Sciatic nerve (tissue), 2 donors: ENCODE data around the gene TRIM47. TPM values are rescaled to one million over a fixed set of nuclear protein-coding genes. Genes with fewer than 3 reads are reported as not detected.

Source experiments
- ATAC-seq: fragments of 200-7000 bp; cut with Tn5 transposase; one replicate; pipeline ENCODE4 v1.9.1; 2020; ENCODE audit warnings: mild to moderate bottlenecking, moderate library complexity
- DNase-seq: peaks from one replicate; pipeline ENCODE4 v3.0.0-alpha.2; 2020; ENCODE audit warnings: low spot score
- intact Hi-C: fragments of 100-400 bp; cut with DNase I; formaldehyde crosslinking; loops from one replicate; pipeline ENCODE4 v1.14.2; 2022
- total RNA-seq: library from RNA; stranded (reverse); fragmentation: NEBNext Ultra II Directional; extraction: Animal tissue kit (Norgen Biotek cat#: 25700); gene quantifications from one replicate; pipeline ENCODE4 v1.2.1, GENCODE V29; 2021
- donor health status: DM: no; HTN: no; CAD: no.
- donor health status: DM: no; HTN: no; CAD: no.

TRIM47 gene
- total RNA-seq, 1 donor from 2014 or later = 50.7 TPM

DNA sequence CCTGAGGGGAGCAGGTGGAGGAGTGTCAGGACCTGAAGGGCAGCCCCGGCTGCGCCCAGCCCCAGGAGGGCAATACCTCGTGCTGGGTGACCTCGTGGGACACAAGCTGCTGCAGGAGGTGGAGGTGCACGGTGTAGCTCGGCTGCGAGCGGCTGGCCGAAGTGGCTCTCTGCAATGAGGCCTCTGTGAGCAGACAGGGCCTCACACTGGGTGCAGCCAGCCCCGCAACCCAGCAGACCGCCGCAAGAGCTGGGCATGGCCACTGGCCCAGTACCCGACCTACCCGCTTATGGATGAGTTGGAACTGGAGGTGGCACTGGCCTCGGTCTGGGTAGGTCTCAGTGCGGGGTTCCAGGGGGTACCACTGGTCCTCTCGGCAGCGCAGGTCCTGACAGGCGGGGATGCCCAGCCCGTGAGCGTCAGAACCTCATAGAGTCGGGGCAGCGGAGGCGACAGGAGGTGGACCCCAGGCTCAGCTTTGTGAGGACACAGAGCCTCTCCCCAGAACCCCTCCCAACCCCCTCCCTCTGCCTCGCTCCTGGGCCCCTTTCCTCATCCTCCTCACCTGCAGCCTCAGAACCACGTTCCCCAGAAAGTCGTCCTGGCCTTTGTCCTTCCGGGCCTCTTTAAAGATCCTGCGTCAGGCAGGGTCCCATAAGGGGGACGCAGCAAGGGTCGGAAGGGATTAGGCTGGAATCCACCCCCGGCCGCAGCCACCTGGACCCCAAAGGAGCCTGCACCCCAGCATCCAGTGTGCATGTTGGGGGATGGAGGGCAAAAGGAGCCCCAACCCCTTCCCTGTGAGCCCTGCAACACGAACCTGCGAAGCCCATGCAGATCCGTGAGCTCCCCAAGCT, 38.2 kb downstream of the TRIM47 start:
- DNase-seq (no peak), ATAC-seq (no peak)
- intact Hi-C loops = no loop called here

DNA sequence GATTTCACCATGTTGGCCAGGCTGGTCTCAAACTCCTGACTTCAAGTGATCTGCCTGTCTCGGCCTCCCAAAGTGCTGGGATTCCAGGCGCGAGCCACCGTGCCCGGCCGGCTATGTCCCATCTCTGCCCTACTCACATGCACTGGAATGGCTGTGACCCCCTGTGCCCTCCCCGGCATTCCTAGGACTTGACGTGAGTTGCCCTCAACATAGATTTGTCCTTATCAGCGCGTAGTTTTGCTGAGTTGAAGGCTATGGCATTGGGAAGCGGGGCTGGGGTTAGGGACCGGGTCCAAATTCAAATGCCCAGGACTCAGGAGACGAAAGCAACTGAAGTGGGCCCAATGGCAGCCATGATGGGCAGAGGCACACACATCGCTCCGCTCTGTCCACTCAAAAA, 40.0 kb downstream of the TRIM47 start:
- DNase-seq = no peak
- intact Hi-C loops = no loop called here
- ATAC-seq = no peak

DNA sequence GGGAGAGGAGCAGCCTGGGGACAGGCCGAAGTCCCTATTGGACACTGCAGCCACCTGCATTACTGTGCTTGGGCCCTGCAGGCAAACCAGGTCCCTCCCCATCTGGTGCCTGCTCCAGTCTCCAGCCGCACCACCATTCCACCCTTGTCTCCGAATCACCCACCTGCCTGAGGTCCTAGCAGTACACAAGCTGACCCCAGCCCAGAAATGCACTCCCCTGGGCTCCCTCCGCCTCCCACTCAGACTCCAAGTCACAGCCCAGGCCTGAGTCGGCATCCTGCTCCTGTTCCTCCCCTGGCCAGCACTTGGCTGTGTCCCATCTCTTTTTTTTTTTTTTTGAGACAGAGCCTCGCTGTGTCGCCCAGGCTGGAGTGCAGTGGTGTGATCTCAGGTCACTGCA, 40.5 kb downstream of the TRIM47 start:
- no peak for ATAC-seq

DNA sequence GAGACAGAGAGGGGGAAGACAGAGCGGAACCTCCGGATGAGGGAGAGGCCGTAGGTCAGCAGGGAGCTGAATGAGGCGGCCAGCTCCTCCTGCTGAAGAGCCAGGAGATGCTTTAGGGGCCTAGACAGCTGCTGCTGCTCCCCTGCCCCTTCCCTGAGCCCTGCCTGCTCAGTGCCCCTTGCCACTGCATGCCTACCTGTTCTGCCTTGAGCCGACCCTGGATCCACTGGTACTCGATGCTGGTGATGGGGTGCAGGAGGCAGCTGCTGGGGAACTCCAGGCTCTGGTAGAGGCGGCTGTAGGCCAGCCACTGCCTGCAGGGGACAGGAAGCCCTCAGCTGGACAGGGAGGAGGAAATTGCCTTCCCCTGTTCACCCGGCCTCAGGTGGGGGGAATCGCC, 41.8 kb downstream of the TRIM47 start:
- intact Hi-C loops = no loop called here
- ATAC-seq = no peak

More for the DNA sequence above, 40.5 kb downstream of the TRIM47 start:
- DNase-seq = no peak
- intact Hi-C loops = no loop called here

DNA sequence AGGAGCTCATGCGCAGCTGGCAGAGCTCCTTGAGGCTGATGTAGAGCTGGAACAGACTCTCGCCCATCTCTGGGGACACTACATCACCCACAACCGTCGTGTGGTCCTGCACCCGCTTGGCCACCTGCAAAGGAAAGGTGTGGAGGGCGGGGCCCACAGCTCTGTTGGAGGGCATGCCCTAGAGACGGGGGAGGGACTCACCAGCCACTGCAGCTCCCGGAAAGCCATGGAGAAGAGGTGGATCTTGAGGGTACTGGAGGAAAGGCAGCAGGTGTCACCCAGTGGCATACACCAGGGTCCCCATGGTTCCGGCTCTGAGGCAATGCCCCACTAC, 42.8 kb downstream of the TRIM47 start:
- DNase-seq = no peak
- no peak for ATAC-seq
- intact Hi-C loops = no loop called here

More for the DNA sequence above, 41.8 kb downstream of the TRIM47 start:
- no peak for DNase-seq

DNA sequence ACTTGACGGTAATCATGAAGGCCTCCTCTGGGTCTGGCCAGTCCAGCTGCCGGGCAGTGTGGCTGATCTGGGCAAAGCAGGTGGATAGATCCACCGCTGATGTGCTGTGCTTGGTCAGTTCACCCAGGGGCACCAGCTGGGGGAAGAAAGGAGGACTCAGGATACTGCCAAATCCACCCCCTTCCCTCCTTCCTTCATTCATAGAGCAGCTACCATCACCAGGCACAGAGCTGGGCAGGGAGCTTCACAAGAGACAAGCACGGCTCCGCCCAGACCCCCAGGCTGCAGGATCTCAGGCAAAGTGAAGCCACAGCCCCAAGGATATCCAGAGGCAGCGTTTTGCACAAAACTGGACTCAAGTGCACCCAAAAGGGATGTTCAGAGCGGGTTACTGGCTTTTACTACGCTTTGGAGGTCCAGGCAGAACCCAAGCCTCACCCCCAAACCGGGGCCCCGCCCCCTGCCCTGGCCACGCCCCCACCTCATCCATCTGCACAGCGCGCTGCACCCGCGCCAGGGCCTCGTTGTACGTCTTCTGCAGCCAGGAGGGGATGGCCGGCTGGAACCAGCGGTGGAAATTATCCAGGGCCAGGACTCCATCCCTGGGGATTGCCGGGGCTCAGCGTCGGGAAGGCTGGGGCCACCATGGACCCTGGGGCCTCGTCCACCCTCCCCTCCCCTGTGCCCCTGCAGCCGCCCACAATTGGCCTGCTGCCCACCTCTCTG, 43.3 kb downstream of the TRIM47 start:
- intact Hi-C loops = no loop called here
- ATAC-seq (no peak), DNase-seq (no peak)

DNA sequence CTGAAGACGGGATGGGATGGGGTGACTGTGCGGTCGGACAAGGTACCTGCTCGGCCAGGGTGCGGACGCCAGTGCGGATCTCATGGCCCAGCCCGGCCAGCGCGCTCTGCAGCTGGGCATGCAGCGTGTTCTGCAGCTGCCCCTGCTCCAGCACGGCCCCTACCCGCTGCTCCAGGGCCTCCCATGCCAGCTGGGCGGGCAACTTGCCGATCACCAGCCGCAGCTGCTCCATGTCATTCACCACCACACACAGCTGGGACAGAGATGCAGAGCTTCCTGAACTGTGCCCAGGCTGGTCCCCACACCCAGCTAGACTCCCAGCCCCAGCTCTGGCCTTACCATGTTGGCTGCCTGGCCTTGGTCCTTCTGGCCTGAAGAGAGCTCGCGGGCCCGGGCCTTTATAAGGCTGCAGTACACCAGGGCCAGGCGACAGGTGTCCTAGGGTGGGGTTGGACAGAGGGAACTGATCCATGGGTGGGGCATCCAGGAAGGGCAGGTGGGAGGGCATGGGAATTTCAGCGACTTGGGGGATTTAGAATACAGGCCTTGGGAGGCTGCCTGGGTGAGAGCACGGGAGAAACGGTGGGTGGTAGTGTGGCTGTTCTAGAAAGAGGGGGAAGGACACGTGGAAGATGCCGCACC, 44.0 kb downstream of the TRIM47 start:
- intact Hi-C loops = no loop called here
- no peak for DNase-seq
- ATAC-seq = no peak

DNA sequence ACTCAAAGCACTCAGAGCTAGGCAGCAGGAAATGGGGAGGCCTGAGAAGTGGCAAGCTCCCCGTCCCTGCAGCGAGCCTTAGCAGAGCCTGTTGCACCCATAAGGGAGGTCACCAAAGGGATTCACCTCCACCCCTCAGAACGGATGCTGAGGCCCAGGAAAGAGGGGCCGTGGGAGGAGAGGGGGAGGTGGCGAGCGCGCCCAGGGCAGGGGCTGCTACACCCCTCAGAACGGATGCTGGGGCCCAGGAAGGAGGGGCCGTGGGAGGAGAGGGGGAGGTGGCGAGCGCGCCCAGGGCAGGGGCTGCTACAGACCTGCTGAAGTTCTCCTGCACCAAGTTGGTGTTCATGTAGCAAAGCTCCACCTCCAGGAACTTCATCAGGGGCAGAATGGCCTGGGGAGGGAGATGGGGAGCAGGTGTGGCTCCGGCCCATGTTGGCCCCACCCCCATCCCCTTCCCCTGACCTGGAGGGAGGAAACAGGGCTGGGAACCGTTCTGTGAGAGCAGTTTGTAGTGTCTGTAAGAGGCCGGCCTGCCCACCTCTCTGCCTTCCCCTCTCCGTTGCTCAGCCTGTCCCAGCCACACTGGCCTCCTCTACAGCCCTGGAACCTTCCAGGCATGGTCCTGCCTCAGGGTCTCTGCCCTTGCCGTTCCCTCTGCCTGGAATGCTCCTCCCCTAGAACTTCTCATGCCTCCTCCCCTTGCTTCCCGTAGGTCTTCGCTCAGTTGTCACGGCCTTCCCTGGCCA, 45.6 kb downstream of the TRIM47 start:
- intact Hi-C loops = no loop called here
- ATAC-seq = no peak

DNA sequence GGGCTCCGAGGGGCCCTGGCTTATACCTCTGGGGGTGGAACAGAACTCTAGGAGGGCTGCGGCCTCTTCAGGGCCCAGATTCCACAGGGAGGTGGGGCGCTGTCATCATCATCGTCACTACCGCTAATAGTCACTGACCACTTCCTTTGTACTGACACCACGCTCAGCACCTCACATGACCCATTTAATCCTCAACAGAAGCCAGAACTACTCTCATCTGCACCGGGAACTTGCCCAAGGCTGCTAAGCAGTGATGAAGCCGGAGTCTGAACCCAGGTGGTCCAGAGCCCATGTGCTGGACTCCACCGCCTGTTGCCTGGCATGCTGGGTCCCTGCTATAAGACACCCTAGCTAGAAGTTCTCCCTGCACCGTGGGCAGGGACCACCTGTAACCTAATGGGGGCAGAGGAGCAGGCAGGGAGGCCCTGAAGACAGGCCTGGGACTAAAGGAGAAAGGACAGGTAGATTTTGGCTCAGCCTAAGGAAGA, 46.2 kb downstream of the TRIM47 start:
- intact Hi-C loops = no loop called here
- DNase-seq = no peak

More for the DNA sequence above, 45.6 kb downstream of the TRIM47 start:
- no peak for DNase-seq

DNA sequence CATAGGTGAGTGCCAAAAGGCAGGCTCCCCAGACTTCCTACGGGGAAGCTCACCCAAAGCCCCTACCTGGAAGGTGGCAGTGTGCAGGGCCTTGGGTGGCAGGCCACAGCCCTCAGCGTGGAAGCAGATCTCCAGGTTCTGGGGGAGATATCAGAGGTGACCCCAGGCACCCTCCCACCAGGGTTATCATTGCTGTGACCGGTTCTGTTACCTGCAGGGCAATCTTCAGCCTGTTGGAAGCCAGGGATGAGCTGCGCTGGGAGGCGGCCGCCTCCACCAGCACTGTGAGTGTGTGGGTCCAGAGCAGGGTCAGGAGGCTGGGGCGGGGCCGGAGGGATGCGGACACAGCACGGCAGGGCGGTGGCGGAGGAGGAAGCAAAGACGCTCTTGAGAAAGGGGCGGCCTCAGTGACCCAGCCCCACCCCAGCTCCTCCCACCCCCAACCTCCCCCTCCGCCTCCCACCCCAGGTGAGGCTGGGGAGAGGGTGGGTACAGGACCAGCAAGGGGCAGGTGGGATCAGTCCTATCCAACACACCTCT, 47.3 kb downstream of the TRIM47 start:
- intact Hi-C loops = no loop called here
- ATAC-seq (no peak), DNase-seq (no peak)

More for the DNA sequence above, 46.2 kb downstream of the TRIM47 start:
- peak; percentile 65 for ATAC-seq

DNA sequence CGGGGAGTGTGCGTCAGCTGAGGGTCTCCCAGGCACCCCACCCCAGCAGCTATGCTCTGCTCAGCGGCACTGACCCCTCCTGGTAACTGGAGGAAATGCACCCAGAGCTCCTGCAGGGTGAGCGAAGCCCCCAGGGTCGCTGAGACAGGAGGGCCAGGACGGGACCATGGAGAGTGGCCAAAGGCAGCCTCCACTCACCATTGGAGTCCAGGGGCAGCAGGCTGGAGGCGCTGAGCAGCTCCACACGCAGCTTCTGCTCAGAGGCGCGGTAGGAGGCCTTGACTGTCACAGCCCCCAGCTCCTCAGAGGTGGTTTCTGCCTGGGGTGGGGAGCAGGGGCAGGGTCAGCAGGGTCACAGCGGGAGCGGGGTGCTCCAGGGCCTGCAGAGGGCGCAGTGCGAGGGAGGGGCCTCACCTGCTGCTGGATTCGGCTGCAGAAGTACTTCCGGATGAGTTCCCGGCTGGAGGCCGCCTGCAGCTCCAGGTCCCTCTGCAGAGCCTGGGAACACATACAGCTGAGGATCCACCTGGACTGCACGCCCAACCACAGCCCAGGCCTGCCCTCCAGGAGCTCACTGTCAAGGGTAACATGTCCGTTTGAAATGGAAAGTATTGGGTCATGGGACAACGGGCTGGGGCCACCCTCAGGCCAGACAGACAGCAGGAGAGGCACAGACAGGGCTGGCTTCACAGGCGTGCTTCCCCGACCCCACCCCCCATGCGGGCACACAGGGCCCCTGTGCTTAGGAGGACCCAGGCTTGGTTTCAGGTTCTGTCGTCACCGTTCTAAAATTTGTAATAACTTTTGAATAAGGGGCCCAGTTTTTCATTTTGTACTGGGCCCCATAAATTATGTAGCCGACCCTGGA, 48.0 kb downstream of the TRIM47 start:
- ATAC-seq (no peak), DNase-seq (no peak)
- intact Hi-C loops = no loop called here

DNA sequence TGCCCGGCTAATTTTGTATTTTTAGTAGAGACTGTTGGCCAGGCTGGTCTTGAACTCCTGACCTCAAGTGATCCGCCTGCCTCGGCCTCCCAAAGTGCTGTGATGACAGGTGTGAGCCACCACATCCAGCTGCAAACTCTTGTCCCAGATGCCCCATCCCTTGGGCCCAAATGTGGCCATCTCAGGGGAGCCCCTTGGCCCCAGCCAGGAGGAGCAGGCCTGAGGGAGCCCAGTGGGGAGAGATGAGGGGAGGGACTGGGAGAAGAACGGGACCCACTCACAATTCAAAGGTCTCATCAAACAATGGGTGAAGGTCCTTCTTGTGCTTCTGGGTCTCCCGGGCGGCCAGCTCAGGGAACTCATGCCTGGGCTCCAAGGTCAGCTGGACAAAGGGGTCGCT, 48.6 kb downstream of the TRIM47 start:
- ATAC-seq = no peak
- intact Hi-C loops = no loop called here
- no peak for DNase-seq

DNA sequence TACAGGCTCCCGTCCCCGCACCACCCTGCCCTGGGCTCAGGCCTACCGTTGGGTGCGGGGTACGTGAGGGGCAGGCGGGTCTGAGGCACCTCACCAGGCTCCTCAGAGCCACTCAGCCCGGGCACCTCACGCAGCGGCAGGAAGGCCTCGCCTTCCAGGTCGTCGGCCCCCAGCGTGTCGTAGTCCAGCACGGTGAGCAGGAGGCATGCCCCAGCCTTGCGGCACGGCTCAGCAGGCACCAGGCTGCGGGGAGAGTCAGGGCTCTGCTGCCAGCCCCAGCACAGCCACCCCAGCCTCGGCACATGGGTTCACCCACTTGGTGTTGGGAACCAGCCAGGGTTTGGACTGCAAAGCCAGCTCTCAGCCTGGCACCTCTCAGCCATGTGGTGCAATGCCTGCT, 49.6 kb downstream of the TRIM47 start:
- ATAC-seq (no peak), DNase-seq (no peak)
- intact Hi-C loops = no loop called here

DNA sequence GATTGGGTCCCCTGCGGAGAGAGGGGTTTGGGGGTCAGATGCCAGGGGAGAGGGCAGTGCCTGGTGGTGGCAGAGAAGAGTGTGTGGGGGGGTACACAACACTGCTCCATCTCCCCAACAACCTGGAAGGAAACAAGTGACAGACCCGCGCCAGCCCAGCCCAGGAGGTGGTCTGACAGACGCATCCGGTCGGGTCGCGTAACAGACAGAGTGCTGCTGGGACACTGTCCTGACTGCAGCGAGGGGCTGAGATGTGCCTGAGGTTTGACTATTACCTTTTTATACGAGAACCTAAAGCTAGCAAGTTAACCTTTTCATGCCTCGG, 50.3 kb downstream of the TRIM47 start:
- DNase-seq = no peak
- no peak for ATAC-seq
- intact Hi-C loops = no loop called here

DNA sequence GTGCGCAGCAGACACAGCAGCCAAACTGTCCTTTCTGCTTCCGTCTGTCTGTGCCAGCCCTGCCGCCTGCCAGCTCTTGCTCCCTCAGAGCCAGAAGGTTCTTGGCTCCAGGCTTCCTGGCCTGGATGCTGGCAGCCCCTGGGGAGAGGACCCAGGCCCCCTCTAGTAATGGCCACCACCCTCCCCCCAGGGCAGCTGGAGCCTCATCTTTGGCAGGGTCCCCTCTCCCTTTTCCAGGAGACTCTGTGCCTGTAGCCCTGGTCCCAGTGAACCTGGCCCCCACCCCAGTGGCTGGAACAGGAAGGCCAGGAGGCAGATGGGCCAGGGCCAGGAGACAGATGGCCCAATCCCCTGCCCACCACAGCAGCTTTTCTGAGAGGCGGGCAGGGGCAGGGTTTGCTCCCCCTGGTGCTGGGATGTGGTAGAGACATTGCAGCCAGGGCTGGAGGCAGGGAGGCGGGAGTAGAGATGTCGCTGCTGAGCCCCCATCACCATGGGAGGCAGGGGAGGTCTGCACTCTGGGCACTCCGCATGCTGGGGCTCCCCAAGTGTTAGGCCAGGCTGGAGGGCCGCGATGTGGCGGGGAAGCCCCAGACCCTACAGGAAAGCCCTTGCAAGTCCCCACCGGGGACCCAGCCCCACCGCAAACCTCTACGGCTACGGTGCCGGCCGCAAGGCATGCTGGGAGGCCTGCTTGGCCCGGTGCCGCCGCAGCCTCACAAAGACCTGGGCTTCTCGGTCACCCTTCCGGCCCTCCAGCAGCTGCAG, 50.9 kb downstream of the TRIM47 start:
- ATAC-seq (peak; percentile 71), DNase-seq (peak; percentile 80)
- intact Hi-C loops = no loop called here

DNA sequence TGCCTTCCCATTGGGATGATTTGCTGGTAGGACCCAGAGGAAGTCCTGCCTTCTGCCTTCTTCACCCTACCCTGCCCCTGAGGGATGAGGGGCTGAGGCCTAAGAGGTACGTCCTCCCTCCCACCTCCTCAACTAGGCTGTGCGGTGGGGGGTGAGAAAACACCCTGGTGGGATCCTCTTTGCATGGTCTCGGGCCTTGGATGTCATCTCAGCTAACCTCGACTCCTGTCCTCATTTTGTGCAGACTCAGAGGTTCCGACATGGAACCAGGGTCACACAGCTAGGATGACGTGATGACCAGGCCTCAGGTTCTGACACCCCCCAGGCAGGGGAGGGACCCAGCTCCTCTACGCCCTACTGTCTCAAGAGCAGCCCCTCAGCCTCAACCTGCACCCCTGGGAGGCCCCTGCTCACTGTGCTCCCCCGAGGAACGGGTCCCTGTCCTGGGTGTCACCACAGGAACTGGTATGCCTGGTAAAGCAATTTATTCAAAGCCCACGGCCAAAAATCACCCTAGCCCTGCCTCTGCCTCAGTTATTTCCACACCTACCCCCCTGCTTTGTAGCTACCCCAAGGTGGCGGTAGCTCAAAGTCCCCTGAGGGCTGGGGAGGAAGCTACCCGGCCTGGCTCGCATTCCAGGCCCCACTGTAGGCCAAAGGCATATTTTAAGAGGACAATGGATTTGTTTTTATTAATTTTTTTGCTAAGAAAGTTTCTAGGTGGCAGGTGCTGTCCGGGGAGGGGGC, 51.6 kb downstream of the TRIM47 start:
- ATAC-seq (peak; percentile 3), DNase-seq (no peak)
- intact Hi-C loops = no loop called here
